Measurements from ENCODE around the gene SLC22A17. TPM values are rescaled to one million over a fixed set of nuclear protein-coding genes. Genes with fewer than 3 reads are reported as not detected.

Gene SLC22A17
- total and polyA plus RNA-seq, 2 of the 8 experiments (the other 6 are each of a cell fraction or from before 2014, with no cell fraction given) = 43.0 to 49.0 TPM

- TF ChIP-seq CTCF (IDR thresholded peaks at IDR 0.05; ENCODE audit: control extremely low read depth in 1 of 3, insufficient read depth in 1 of 3, low read depth in 1 of 3, low read length in 3 of 3) (no peak), YY1 (IDR thresholded peaks at IDR 0.05; ENCODE audit: low read depth, low read length) (no peak), TAF1 (IDR thresholded peaks at IDR 0.05; ENCODE audit: low read depth, low read length) (no peak), TCF12 (IDR thresholded peaks at IDR 0.05; ENCODE audit: low read depth, low read length) (no peak), CTBP2 (IDR thresholded peaks at IDR 0.05; ENCODE audit: borderline replicate concordance, insufficient read depth, insufficient read length, low read length) (no peak), POLR2AphosphoS5 (IDR thresholded peaks at IDR 0.05; ENCODE audit: low read depth, low read length) (no peak), MAFK (IDR thresholded peaks at IDR 0.05; ENCODE audit: low read depth, low read length) (no peak)
These were observed 6.0 kb upstream of the SLC22A17 start (continued) for GRCh38 chr14:23358553-23359166.

Data from H1 (cell line).